ENCODE results near the gene TTLL11. TPM values are rescaled to one million over a fixed set of nuclear protein-coding genes. Genes with fewer than 3 reads are reported as not detected.
"Not testable (repeated sequence)": the region's sequence is repeated elsewhere in the genome, so short reads cannot be mapped to it uniquely, and the experiment has no call there.

Gene TTLL11
- polyA plus RNA-seq, 1 donor (not counting 4 experiments of a cell fraction or from before 2014, with no cell fraction given), result 8.0 TPM

DNA sequence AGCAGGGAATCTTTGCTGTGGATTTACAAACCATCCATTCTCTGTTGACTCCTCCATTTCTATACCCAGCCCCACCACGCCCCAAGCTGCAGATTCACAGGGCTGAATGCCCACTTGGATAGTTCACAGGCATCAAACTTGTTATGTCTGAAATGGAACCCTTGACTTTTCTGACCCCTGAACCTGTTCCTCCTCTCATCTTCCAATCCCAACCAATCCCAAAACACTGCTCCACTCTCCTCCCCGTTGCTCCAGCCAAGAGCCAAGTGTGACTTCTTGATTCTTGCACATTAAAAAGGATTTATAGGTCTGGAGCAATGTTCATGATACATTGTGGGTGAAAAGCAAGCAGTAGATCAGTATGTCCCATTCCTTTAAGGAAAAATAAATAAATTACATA is 296.0 kb downstream of the TTLL11 start:
- no peak for FAIRE-seq
- Histone ChIP-seq H3K27ac (ENCODE audit: control insufficient read depth, insufficient read depth, low read length) (no peak overlapping the region), H3K4me3 (ENCODE audit: control insufficient read depth in 2 of 3, extremely low read depth in 1 of 3, insufficient read depth in 2 of 3, low read depth in 1 of 3, low read length in 3 of 3) (no peak overlapping the region), H3K9me3 (ENCODE audit: control insufficient read depth, low read depth, low read length) (no peaks in the 10 kb centered on the region), H3K27me3 (ENCODE audit: control insufficient read depth, extremely low read depth, insufficient read depth, low read length) (no peaks in the 10 kb centered on the region), H4K20me1 (ENCODE audit: control insufficient read depth, extremely low read depth, insufficient read depth, low read length) (no peaks in the 10 kb centered on the region), H3K79me2 (ENCODE audit: control insufficient read depth, insufficient read depth, low read length) (no peaks in the 10 kb centered on the region), H3K9me1 (ENCODE audit: control insufficient read depth, extremely low read depth, insufficient read depth, low read length) (no peaks in the 10 kb centered on the region), H2AFZ (ENCODE audit: control insufficient read depth, low read length) (no peak overlapping the region), H3K4me2 (ENCODE audit: control insufficient read depth, extremely low read depth, insufficient read depth, low read depth, low read length) (no peak overlapping the region), H3K36me3 (ENCODE audit: control insufficient read depth in 2 of 2, extremely low read depth in 1 of 2, insufficient read depth in 2 of 2, low read length in 2 of 2) (no peaks in the 10 kb centered on the region), H3K4me1 (ENCODE audit: control insufficient read depth, extremely low read depth, insufficient read depth, low read length) (no peaks in the 10 kb centered on the region), H3K9ac (ENCODE audit: control insufficient read depth, extremely low read depth, insufficient read depth, low read length) (no peak overlapping the region)
- no peak for DNase-seq (ENCODE audit: low read depth, low spot score)
- no peak for TF ChIP-seq EZH2 (IDR thresholded peaks at IDR 0.05; ENCODE audit: low read length)
- TF ChIP-seq, protein P1, sequence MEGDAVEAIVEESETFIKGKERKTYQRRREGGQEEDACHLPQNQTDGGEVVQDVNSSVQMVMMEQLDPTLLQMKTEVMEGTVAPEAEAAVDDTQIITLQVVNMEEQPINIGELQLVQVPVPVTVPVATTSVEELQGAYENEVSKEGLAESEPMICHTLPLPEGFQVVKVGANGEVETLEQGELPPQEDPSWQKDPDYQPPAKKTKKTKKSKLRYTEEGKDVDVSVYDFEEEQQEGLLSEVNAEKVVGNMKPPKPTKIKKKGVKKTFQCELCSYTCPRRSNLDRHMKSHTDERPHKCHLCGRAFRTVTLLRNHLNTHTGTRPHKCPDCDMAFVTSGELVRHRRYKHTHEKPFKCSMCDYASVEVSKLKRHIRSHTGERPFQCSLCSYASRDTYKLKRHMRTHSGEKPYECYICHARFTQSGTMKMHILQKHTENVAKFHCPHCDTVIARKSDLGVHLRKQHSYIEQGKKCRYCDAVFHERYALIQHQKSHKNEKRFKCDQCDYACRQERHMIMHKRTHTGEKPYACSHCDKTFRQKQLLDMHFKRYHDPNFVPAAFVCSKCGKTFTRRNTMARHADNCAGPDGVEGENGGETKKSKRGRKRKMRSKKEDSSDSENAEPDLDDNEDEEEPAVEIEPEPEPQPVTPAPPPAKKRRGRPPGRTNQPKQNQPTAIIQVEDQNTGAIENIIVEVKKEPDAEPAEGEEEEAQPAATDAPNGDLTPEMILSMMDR (optimal IDR thresholded peaks at IDR 0.05 in 1 of 3, IDR thresholded peaks at IDR 0.05 in 1 of 3, conservative IDR thresholded peaks at IDR 0.05 in 1 of 3; ENCODE audit: extremely low read depth in 1 of 3, insufficient read depth in 2 of 3, low read length in 3 of 3), result no peak
- dilution Hi-C loops (cut with MboI; ENCODE audit: extremely low pct_ligation_motif_present, low sequenced_read_pairs), result no loop called here

DNA sequence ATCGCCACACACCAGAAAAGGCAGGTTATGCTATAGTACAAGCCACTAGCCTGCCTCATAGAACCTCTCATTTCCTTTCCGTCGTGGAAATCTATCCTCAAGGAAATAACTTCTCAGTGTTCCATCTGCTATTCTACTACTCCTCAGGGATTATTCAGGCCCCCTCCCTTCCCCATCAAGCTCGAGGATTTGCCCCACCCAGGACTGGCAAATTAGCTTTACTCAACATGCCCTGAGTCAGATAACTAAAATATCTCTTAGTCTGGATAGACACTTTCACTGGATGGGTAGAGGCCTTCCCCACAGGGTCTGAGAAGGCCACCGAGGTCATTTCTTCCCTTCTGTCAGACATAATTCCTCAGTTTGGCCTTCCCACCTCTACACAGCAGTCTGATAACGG is 298.8 kb downstream of the TTLL11 start:
- H3K36me3 ChIP-seq (ENCODE audit: control insufficient read depth in 2 of 2, extremely low read depth in 1 of 2, insufficient read depth in 2 of 2, low read length in 2 of 2); H4K20me1 ChIP-seq (ENCODE audit: control insufficient read depth, extremely low read depth, insufficient read depth, low read length); H2AFZ ChIP-seq (ENCODE audit: control insufficient read depth, low read length); H3K9me3 ChIP-seq (ENCODE audit: control insufficient read depth, low read depth, low read length); H3K79me2 ChIP-seq (ENCODE audit: control insufficient read depth, insufficient read depth, low read length); H3K4me2 ChIP-seq (ENCODE audit: control insufficient read depth, extremely low read depth, insufficient read depth, low read depth, low read length); dilution Hi-C loops (cut with MboI; ENCODE audit: extremely low pct_ligation_motif_present, low sequenced_read_pairs); H3K4me3 ChIP-seq (ENCODE audit: control insufficient read depth in 2 of 3, extremely low read depth in 1 of 3, insufficient read depth in 2 of 3, low read depth in 1 of 3, low read length in 3 of 3); H3K9ac ChIP-seq (ENCODE audit: control insufficient read depth, extremely low read depth, insufficient read depth, low read length); H3K27me3 ChIP-seq (ENCODE audit: control insufficient read depth, extremely low read depth, insufficient read depth, low read length); FAIRE-seq; H3K9me1 ChIP-seq (ENCODE audit: control insufficient read depth, extremely low read depth, insufficient read depth, low read length); H3K4me1 ChIP-seq (ENCODE audit: control insufficient read depth, extremely low read depth, insufficient read depth, low read length); H3K27ac ChIP-seq (ENCODE audit: control insufficient read depth, insufficient read depth, low read length); DNase-seq (ENCODE audit: low read depth, low spot score): not testable (repeated sequence)

DNA sequence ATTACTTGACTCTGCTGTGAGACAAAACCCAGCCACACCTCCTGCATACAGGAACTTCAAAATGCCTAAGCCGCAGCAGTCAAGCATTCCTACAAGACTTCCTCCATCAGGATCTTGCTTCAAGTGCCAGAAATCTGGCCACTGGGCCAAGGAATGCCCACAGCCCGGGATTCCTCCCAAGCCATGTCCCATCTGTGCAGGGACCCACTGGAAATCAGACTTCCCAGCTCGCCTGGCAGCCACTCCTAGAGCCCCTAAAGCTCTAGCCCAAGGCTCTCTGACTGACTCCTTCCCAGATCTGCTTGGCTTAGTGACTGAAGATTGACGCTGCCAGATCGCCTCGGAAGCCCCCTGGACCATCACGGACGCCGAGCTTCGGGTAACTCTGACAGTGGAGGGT is 300.6 kb downstream of the TTLL11 start:
- dilution Hi-C loops (cut with MboI; ENCODE audit: extremely low pct_ligation_motif_present, low sequenced_read_pairs); H4K20me1 ChIP-seq (ENCODE audit: control insufficient read depth, extremely low read depth, insufficient read depth, low read length); H3K9ac ChIP-seq (ENCODE audit: control insufficient read depth, extremely low read depth, insufficient read depth, low read length); H3K79me2 ChIP-seq (ENCODE audit: control insufficient read depth, insufficient read depth, low read length); H3K9me1 ChIP-seq (ENCODE audit: control insufficient read depth, extremely low read depth, insufficient read depth, low read length); H3K27ac ChIP-seq (ENCODE audit: control insufficient read depth, insufficient read depth, low read length); DNase-seq (ENCODE audit: low read depth, low spot score); H3K4me2 ChIP-seq (ENCODE audit: control insufficient read depth, extremely low read depth, insufficient read depth, low read depth, low read length); H3K4me1 ChIP-seq (ENCODE audit: control insufficient read depth, extremely low read depth, insufficient read depth, low read length); H3K4me3 ChIP-seq (ENCODE audit: control insufficient read depth in 2 of 3, extremely low read depth in 1 of 3, insufficient read depth in 2 of 3, low read depth in 1 of 3, low read length in 3 of 3); FAIRE-seq; H2AFZ ChIP-seq (ENCODE audit: control insufficient read depth, low read length); H3K9me3 ChIP-seq (ENCODE audit: control insufficient read depth, low read depth, low read length); H3K36me3 ChIP-seq (ENCODE audit: control insufficient read depth in 2 of 2, extremely low read depth in 1 of 2, insufficient read depth in 2 of 2, low read length in 2 of 2); H3K27me3 ChIP-seq (ENCODE audit: control insufficient read depth, extremely low read depth, insufficient read depth, low read length): not testable (repeated sequence)

All from keratinocyte (primary cell).